ENCODE data around the gene RGS17.

- no peak for TF ChIP-seq CTCF (IDR thresholded peaks at IDR 0.05; ENCODE audit: low read depth, low read length)
- TF ChIP-seq EZH2phosphoT487 (IDR thresholded peaks at IDR 0.05; ENCODE audit: low read depth): no peak
Observed at GRCh38 chr6:153104220-153104619, 26.9 kb downstream of the RGS17 start.
